ENCODE data around the gene IFI6.
"Not testable (repeated sequence)": the region's sequence is repeated elsewhere in the genome, so short reads cannot be mapped to it uniquely, and the experiment has no call there.

Gene IFI6

DNA sequence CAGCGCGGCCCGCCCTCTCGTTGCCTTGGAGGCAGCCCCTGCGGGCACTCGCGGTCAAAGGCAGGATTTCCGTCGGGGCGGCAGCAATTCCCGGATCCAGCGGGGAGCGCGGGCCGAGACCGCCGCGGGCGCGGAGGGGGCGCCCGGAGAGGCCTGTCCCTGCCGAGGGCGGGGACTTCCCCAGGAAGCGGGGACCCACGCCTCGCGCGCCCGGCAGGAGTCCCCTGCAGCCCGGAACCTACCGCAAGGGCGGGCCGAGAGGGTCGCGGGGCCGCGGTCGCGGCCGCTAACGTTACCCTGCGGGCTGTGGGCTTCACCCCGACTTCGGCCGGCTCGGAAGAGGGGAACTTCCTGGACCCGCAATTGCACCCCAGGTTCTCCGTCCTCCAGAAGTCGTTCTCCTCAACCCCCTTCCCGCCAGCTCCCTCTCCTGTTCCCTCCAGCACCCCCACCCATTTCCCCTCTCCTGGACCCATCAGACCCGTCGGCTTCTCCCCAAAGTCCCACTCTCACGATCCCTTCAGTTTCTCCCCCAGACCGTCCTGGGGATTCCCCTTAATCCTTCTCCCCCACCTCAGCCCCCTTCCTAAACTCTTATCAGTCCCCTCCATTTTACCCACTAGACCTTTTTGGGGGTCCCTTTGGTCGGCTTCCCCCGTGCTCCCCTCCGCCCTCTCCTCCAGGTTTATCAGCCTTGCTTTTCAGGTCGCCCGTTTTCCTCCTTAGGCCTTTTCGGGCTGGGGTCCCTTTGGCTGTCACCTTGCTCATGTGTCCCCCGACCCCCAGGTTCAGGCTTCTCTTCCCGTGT lies 37.6 kb downstream of the IFI6 start:
- H3K4me1 ChIP-seq (ENCODE audit: insufficient read depth, low read length), result peaks cover 4% of the 10 kb centered on the region
- H3K36me3 ChIP-seq (ENCODE audit: insufficient read depth, low read length), result no peaks in the 10 kb centered on the region
- H3K9ac ChIP-seq (ENCODE audit: low read depth, low read length), result peak overlapping the region; percentile 60
- H3K9me3 ChIP-seq (ENCODE audit: control insufficient read depth, insufficient read depth, low read length), result no peaks in the 10 kb centered on the region

DNA sequence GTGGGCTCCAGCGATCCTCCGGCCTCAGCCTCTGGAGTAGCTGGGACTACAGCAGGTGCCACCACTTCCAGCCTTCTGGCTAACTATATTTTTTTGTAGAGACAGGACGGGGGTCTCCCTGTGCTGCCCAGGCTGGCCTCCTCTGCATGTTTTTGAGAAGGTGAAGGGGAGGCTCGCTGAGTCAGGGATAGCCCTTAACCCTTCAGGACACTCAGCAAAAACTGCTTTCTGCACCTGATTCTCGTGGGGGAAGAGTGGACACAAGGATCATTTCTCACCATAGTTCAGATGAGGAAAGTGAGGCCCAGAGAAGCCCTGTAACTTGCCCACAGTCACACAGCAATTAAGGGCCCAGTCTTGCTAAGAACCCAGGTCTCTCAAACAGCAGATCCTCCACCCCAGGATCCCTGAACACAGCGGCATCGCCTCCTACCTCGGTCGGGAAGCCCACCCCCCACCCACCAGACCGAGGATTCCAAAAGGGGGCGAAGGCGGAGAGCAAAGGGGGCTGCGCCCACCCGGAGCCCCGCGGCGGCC lies 38.3 kb downstream of the IFI6 start:
- peaks cover 7% of the 10 kb centered on the region for H3K4me1 ChIP-seq (ENCODE audit: insufficient read depth, low read length)
- no peaks in the 10 kb centered on the region for H3K9me3 ChIP-seq (ENCODE audit: control insufficient read depth, insufficient read depth, low read length)
- no peaks in the 10 kb centered on the region for H3K36me3 ChIP-seq (ENCODE audit: insufficient read depth, low read length)
- peak overlapping the region; percentile 60; the same call in 1 of the 2 replicates for H3K9ac ChIP-seq (ENCODE audit: low read depth, low read length)

DNA sequence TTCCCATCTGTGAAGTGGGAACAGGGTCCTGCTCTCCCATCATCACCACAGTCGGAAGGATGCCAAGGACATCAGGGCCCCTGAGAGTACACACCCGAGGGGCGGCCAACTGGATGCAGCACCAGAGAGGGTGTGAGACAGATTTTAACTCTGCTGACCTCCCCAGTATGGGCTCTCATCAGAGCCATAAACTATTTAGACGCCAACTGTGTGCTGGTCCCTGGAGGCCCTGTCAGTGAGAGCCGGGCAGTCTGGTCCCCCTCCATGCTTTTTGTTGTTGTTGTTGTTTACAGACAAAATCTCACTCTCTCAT lies 38.7 kb downstream of the IFI6 start:
- no peaks in the 10 kb centered on the region for H3K36me3 ChIP-seq (ENCODE audit: insufficient read depth, low read length)
- H3K4me1 ChIP-seq (ENCODE audit: insufficient read depth, low read length), result peaks cover 7% of the 10 kb centered on the region
- no peak overlapping the region for H3K9ac ChIP-seq (ENCODE audit: low read depth, low read length)

DNA sequence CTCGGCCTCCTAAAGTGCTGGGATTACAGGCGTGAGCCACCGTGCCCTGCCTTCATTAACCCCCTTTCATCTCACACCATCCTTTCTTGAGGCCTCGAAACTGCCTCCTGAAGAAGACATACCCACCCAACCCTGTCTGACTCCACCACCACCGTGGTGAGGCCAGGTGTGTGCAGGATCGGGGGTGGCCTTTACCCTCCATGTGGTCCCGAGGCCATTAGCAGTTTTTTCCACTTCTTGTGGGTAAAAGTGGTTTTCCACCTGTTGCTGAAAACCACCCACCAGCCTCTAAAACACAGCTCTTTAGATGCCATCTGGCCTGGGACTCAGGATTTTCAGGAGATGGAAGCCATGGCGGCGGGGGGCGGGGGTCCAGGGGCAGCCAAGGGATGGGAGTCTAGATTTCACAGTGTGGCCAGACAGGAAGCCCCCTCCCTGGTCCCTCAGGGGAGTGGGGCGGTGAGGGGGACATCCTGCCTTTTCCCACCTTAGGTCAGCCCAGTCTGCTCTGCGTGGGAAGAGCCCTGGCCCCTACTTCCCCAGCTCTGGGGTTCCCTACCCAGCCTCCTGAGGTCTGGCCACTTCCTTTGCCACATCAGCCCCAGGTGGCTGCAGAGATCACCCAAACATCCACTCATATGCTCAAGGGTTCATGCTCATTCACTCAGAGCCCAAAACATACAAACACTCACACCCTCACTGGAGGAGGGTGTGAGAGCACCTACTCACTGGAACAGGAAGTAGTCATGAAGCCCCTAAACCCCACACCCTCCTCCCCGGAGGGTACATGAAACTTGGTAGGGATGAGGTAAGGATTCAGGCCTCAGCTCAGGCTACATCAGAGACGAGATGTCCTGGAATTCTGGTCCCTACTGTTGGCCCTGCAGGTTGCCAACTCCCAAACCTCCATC lies 39.4 kb downstream of the IFI6 start:
- no peaks in the 10 kb centered on the region for H3K9me3 ChIP-seq (ENCODE audit: control insufficient read depth, insufficient read depth, low read length)
- no peak overlapping the region for H3K9ac ChIP-seq (ENCODE audit: low read depth, low read length)
- peaks cover 7% of the 10 kb centered on the region for H3K4me1 ChIP-seq (ENCODE audit: insufficient read depth, low read length)
- no peaks in the 10 kb centered on the region for H3K36me3 ChIP-seq (ENCODE audit: insufficient read depth, low read length)

More for the DNA sequence above, 38.7 kb downstream of the IFI6 start:
- no peaks in the 10 kb centered on the region for H3K9me3 ChIP-seq (ENCODE audit: control insufficient read depth, insufficient read depth, low read length)

DNA sequence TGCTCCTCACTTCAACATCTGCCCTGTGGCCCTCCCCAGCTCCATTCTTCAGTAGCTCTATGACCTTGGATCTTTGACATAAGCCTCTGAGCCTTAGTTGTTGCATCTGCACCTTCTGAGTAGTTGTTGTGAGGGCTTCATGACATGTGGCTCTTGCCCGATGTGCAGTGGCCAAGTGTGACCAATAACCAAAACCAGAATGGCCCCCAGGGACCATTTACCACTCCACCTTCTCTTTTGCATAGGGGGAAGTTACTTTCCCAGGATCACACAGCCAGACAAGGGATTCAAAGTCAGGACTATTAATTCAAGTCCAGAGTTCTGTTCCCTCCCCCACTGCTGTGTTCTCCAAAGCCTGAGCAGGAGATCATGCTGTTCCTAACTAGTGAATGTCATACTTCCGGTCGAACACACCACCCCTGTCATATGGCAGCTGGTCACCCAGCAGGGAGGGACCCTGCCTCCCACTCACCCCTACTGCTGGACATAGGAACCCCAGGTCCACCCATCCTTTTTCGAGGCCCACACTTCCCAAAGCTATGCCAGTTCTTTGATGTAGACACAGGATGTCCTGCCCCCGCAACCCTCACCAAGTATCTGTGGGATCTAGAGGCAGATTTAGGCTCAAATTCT lies 41.0 kb downstream of the IFI6 start:
- Histone ChIP-seq H3K4me1 (ENCODE audit: insufficient read depth, low read length) (peaks cover 7% of the 10 kb centered on the region), H3K9ac (ENCODE audit: low read depth, low read length) (no peak overlapping the region), H3K36me3 (ENCODE audit: insufficient read depth, low read length) (no peaks in the 10 kb centered on the region), H3K9me3 (ENCODE audit: control insufficient read depth, insufficient read depth, low read length) (no peaks in the 10 kb centered on the region)

DNA sequence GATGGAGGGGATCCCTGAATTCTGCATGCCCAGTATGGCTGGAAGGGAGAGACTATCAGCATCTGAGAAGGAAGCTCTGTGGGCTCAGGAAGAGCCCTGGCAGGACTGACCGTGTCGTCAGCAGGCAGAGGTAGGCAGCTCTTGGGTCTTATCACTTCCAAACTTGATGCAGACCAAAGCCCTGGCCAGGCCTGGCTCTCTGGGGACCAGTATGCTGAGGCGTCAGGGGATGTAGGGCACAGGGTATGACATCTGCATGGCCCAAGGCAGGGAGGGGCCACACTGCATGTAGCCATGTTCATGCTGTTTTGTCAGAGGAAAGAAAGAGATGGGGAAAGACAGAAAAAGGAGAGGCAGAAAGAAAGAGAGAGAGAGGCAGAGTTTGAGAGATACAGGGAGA lies 43.3 kb downstream of the IFI6 start:
- Histone ChIP-seq H3K36me3 (ENCODE audit: insufficient read depth, low read length) (no peaks in the 10 kb centered on the region), H3K9me3 (ENCODE audit: control insufficient read depth, insufficient read depth, low read length) (no peaks in the 10 kb centered on the region), H3K4me1 (ENCODE audit: insufficient read depth, low read length) (peaks cover 7% of the 10 kb centered on the region), H3K9ac (ENCODE audit: low read depth, low read length) (no peak overlapping the region)

DNA sequence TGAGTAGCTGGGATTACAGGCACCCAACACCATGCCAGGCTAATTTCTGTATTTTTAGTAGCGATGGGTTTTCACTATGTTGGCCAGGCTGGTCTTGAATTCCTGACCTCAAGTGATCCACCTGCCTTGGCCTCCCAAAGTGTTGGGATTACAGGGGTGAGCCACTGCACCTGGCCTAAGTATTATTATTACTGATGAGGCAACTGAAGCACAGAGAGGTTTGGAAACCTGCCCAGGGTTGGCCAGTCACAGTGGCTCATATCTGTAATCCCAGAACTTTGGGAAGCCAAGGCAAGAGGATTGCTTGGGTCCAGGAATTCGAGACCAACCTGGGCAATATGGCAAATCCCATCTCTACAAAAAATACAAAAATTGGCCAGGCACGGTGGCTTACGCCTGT lies 44.3 kb downstream of the IFI6 start:
- peaks cover 14% of the 10 kb centered on the region for H3K4me1 ChIP-seq (ENCODE audit: insufficient read depth, low read length)
- not testable (repeated sequence) for H3K36me3 ChIP-seq (ENCODE audit: insufficient read depth, low read length); H3K9ac ChIP-seq (ENCODE audit: low read depth, low read length); H3K9me3 ChIP-seq (ENCODE audit: control insufficient read depth, insufficient read depth, low read length)

DNA sequence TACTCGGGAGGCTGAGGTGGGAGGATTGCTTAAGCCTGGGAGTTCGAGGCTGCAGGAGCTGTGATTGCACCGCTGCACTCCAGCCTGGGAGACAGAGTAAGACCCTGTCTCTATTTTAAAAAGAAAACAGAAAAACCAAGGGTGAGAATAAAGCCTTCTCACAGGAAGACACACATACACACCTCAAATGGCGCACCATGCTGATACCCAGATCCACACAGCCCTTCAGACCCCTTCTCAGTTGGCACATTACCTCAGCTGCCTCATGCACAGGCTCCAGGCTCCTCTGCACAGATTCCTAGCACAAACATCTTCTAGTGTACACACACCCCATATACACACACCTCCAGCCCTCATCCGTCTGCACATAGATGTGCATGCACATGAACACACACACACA lies 44.9 kb downstream of the IFI6 start:
- Histone ChIP-seq H3K4me1 (ENCODE audit: insufficient read depth, low read length) (peaks cover 14% of the 10 kb centered on the region), H3K9ac (ENCODE audit: low read depth, low read length) (no peak overlapping the region)

DNA sequence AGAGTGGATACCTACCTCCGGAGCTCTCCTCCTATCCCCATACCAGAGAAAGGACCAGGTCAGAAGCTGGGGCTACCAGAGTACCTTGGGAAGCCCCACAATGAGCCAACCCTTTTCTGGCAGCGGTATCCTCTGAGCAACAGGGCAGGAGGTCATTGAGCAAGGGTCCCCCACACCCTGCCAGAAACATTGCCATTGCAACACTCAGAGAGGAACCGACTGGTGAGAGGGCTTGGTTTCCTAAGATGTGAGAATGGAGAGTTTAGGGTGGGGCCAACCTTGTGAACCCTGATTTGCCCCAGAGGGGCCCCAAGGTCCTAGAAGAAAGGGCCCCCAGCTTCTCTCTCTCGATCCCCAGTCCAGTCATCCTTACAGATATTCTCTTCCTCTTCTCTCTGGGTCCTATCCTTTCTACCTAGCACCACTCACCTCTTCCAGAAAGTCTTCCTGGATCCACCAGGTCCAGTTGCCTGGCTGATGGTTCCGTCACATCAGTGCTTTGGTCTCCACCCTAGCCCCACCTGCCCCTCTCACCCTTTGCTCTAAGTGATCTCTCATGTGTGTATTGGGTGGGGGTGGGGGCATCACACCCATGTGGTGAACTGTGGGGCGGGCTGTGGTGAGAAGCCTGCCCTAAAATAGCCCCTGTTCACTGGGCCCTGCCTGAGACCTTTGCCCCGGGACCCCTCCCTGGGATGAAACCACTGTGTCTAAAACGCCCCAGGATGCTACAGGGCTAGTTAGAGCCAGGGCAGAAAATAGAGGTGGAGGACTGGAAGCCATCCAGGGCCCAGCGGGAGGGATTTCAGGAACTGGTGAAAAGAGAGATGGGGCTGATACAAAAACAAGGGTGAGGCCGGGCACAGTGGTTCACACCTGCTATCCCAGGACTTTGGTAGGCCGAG lies 45.7 kb downstream of the IFI6 start:
- Histone ChIP-seq H3K4me1 (ENCODE audit: insufficient read depth, low read length) (peaks cover 14% of the 10 kb centered on the region), H3K9me3 (ENCODE audit: control insufficient read depth, insufficient read depth, low read length) (no peaks in the 10 kb centered on the region), H3K36me3 (ENCODE audit: insufficient read depth, low read length) (no peaks in the 10 kb centered on the region), H3K9ac (ENCODE audit: low read depth, low read length) (no peak overlapping the region)

More for the DNA sequence above, 44.9 kb downstream of the IFI6 start:
- Histone ChIP-seq H3K9me3 (ENCODE audit: control insufficient read depth, insufficient read depth, low read length) (no peaks in the 10 kb centered on the region), H3K36me3 (ENCODE audit: insufficient read depth, low read length) (no peaks in the 10 kb centered on the region)

DNA sequence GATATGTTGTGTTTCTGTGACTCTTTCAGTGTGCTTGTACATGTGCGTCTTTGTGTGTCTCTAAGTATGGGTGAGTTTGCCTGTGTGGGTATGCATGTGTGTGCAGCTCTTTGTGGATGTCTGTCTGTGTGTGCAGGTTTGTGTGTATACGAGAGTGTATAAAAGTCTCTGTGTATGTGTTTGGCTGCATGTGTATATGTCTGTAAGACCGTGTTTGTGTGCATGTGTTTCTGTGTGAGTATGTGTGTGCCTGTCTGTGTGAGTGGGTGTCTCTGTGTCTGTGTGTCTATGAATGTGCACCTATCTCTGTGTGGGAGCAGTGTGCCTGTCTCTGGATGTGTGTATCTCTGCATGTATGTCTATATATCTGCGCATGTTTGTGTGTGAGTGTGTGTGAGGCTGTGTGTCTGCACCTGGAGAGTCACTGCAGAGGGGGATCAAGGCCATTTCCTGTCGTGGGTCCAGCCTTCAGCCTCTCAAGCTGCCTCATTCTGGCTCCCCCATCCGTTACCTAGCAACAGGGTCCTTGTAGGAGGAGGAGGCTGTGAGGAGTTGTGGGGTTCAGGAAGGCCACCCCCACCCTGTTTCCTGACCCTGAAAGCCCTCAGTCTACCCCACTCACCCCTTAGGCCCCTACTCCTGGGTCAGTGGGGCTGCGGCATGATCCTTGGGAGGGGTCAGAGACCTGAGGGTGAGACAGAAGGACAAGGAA lies 47.4 kb downstream of the IFI6 start:
- H3K36me3 ChIP-seq (ENCODE audit: insufficient read depth, low read length), result no peaks in the 10 kb centered on the region
- no peak overlapping the region for H3K9ac ChIP-seq (ENCODE audit: low read depth, low read length)
- no peaks in the 10 kb centered on the region for H3K9me3 ChIP-seq (ENCODE audit: control insufficient read depth, insufficient read depth, low read length)
- H3K4me1 ChIP-seq (ENCODE audit: insufficient read depth, low read length), result peaks cover 12% of the 10 kb centered on the region

DNA sequence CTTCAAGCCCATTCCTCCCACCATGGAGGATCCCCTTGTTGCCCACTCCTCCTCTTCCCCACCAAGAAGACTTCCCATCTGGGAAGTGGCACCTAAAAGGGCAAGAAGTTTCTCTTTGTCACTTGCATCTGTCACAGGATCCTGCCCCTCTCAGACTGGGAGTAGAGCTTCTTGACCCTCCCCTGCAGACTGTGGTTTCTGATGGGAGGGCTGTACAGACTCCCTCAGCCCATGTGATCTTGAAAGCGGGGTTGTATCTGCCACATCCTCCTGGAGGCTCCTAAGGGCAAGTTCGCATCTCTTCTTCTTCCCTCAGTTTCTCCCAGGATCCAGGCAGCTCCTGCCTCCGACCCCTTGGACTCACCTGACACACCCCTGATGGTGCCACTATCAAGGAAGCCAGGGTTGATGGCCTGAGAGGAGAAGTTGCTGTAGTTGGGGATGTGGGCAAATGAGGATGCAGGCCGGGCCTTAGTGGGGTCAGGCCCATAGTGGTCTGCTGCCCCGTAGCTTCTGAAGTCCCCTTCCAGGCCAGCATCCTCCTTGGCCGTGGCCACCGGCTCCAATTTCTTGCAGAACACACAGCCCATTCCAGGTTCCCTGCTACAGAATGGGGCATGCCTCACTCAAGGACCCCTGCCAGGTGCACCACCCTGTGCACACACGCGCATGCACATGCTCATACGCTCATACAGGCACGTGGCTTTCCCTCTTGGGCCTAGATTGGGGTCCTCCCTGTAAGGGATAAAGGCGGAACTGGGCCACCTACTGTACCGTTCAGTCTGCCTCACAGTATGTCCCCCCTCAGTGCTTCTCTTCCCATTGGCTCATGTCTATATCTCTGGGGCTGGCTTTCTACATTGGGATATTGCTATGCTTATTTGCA lies 48.4 kb downstream of the IFI6 start:
- Histone ChIP-seq H3K36me3 (ENCODE audit: insufficient read depth, low read length) (no peaks in the 10 kb centered on the region), H3K4me1 (ENCODE audit: insufficient read depth, low read length) (peaks cover 7% of the 10 kb centered on the region), H3K9ac (ENCODE audit: low read depth, low read length) (no peak overlapping the region), H3K9me3 (ENCODE audit: control insufficient read depth, insufficient read depth, low read length) (no peaks in the 10 kb centered on the region)

DNA sequence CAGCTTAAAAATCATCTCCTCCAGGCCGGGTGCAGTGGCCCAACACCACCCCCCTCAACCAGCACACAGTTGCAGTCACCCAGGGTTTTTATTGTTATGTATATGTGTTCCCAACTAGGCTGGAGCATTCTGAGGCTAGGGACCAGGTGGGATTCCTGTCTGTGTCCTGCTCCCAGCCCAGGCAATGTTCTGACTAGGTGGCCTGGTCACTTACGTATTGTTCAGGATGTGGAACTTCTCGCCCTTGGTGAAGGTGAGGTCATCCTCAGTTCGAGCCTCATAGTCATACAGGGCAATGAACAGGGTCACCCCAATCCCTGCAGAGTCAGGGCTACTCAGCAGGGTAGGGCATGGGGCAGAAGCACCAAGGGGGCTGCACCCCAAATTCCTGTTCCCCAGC lies 49.2 kb downstream of the IFI6 start:
- Histone ChIP-seq H3K4me1 (ENCODE audit: insufficient read depth, low read length) (peaks cover 7% of the 10 kb centered on the region), H3K9ac (ENCODE audit: low read depth, low read length) (no peak overlapping the region), H3K9me3 (ENCODE audit: control insufficient read depth, insufficient read depth, low read length) (no peaks in the 10 kb centered on the region), H3K36me3 (ENCODE audit: insufficient read depth, low read length) (no peaks in the 10 kb centered on the region)

Data from ES-I3 (cell line).